BE2C (cell line): ENCODE results near the gene DHX57.
"Not testable (repeated sequence)": the region's sequence is repeated elsewhere in the genome, so short reads cannot be mapped to it uniquely, and the experiment has no call there.

Experiments
- DNase-seq: peaks from one replicate; pipeline ENCODE4 v3.0.0-alpha.2; 2020
- H3K27me3 ChIP-seq: fragments of 250-450 bp; sonication (Bioruptor Pico); 2 replicates; pipeline ENCODE4 v1.5.1; 2020; ENCODE audit warnings: mild to moderate bottlenecking
- H3K36me3 ChIP-seq: fragments of 250-450 bp; sonication (Bioruptor Pico); 2 replicates; pipeline ENCODE4 v1.5.1; 2020; ENCODE audit warnings: mild to moderate bottlenecking
- H3K4me1 ChIP-seq: fragments of 250-450 bp; sonication (Bioruptor Pico); 2 replicates; pipeline ENCODE4 v1.5.1; 2020
- H3K4me3 ChIP-seq: 2 replicates; pipeline ENCODE4 v1.5.1; 2011; ENCODE audit warnings: low read depth, low read length
- H3K9me3 ChIP-seq: fragments of 250-450 bp; sonication (Bioruptor Pico); 2 replicates; pipeline ENCODE4 v1.5.1; 2020
- TF ChIP-seq, protein P1 (sequence below): IDR thresholded peaks from 2 replicates; pipeline ENCODE4 v1.5.1; 2012; ENCODE audit warnings: mild to moderate bottlenecking, low read depth, low read length

Gene DHX57

DNA sequence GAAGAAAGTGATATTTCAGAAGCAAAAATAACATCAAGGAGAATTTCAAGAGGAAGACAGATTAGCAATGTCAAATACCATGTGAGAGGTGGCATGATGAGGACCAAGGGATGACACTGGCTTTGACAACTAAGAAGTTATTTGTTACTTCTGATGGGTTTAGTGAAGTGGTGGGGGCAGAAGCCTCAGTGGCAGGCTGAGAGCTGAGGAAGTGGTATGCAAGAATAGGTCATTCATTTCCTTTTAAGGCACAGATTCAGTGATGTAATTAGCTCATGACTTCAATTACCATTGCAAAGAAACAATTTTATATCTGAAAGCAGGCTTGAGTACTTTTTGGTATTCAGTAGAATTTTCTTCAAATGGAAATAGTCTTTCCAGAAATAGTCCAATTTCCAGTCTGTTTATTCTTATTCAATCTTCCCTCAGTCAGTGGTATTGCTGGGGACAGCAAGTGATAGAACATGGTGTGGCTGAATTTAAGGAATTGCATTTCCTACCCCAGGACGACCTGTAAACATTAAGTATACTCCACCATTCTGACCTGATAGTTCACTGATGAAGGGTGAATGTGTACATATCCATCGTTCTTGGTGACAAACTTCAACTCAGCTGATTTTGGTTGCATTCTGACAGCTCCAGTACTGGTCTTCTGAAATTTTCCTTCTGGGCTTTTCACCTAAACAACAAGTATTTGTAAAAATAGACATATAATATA, 69.6 kb downstream of the DHX57 start:
- TF ChIP-seq, protein P1, sequence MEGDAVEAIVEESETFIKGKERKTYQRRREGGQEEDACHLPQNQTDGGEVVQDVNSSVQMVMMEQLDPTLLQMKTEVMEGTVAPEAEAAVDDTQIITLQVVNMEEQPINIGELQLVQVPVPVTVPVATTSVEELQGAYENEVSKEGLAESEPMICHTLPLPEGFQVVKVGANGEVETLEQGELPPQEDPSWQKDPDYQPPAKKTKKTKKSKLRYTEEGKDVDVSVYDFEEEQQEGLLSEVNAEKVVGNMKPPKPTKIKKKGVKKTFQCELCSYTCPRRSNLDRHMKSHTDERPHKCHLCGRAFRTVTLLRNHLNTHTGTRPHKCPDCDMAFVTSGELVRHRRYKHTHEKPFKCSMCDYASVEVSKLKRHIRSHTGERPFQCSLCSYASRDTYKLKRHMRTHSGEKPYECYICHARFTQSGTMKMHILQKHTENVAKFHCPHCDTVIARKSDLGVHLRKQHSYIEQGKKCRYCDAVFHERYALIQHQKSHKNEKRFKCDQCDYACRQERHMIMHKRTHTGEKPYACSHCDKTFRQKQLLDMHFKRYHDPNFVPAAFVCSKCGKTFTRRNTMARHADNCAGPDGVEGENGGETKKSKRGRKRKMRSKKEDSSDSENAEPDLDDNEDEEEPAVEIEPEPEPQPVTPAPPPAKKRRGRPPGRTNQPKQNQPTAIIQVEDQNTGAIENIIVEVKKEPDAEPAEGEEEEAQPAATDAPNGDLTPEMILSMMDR = no peak
- Histone ChIP-seq H3K36me3 (peaks cover 22% of the 10 kb centered on the region), H3K4me3 (no peak overlapping the region), H3K9me3 (no peaks in the 10 kb centered on the region), H3K27me3 (no peaks in the 10 kb centered on the region), H3K4me1 (no peaks in the 10 kb centered on the region)
- no peak for DNase-seq

GRCh38 chr2:38797953-38798352, 77.8 kb downstream of the DHX57 start:
- Histone ChIP-seq H3K4me1 (no peaks in the 10 kb centered on the region), H3K9me3 (no peaks in the 10 kb centered on the region), H3K4me3 (no peak overlapping the region), H3K27me3 (no peaks in the 10 kb centered on the region), H3K36me3 (peaks cover 16% of the 10 kb centered on the region; the same call in 1 of the 2 replicates)
- TF ChIP-seq, protein P1 = no peak
- no peak for DNase-seq

DNA sequence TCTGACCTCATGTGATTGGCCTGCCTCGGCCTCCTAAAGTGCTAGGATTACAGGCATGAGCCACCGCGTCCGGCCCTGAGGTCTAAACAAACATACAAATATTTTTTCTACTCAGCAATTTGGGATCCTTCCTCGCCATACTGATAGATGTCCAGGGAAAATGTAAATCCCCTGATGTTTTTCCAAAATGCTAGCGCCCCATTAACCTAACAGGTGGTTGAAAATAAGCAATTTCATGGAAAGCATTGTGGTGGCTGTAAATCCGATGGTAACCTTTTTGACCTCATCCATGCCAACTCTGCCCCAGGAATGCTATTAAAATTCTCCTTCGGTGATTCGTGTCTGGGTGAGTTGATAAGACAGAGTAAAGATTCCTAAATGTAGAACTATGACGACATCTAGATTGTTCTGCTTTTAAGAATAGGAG, 78.5 kb downstream of the DHX57 start:
- no peak for DNase-seq

GRCh38 chr2:38795016-38795415, 80.7 kb downstream of the DHX57 start:
- H3K9me3 ChIP-seq, H3K4me1 ChIP-seq, DNase-seq, H3K27me3 ChIP-seq, H3K36me3 ChIP-seq, H3K4me3 ChIP-seq: not testable (repeated sequence)

More for the DNA sequence above, 78.5 kb downstream of the DHX57 start:
- Histone ChIP-seq H3K9me3 (no peaks in the 10 kb centered on the region), H3K36me3 (peaks cover 12% of the 10 kb centered on the region; the same call in 1 of the 2 replicates), H3K4me1 (no peaks in the 10 kb centered on the region), H3K27me3 (no peaks in the 10 kb centered on the region), H3K4me3 (no peak overlapping the region)
- TF ChIP-seq, protein P1 = no peak

DNA sequence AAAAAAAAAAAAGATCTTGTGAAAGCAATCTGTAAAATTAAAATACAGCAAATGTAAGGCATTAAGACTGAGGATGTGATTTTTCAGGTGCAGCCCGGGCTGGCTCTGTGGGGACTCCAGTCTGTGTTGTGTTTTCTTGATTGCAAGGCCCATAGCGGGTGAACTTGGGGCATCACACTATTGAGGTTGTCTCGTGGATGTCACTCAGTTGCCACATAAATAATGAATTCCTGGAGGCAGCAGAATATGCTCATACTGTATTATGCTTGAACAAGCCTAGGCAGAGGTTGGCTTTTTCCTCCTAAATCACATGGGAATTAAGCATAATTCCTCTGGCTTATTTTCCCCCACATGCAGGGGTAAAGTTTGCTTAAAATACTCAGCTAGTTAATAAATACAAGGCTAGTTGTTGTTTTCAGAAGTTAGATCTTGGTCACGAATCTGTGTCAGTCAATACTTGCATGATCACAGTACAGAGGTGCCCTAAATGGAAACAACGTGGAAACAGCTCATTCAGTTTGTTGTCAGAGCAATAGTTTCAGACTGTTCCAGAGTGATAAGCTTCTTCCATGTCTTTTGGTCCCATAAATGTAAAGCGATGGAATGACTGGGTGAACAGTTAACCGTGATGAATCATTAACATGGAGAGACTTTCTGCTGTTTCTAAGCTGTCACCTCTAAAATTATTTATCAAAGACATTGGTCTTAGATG, 81.3 kb downstream of the DHX57 start:
- no peaks in the 10 kb centered on the region for H3K27me3 ChIP-seq
- DNase-seq = no peak
- H3K4me3 ChIP-seq = no peak overlapping the region
- H3K9me3 ChIP-seq = no peaks in the 10 kb centered on the region
- no peaks in the 10 kb centered on the region for H3K4me1 ChIP-seq
- H3K36me3 ChIP-seq = peaks cover 9% of the 10 kb centered on the region; the same call in 1 of the 2 replicates
- TF ChIP-seq, protein P1 = no peak

- H3K36me3 ChIP-seq = peaks cover 9% of the 10 kb centered on the region; the same call in 1 of the 2 replicates
- no peak for DNase-seq
- H3K9me3 ChIP-seq = no peaks in the 10 kb centered on the region
- no peaks in the 10 kb centered on the region for H3K27me3 ChIP-seq
- TF ChIP-seq, protein P1 = no peak
- no peak overlapping the region for H3K4me3 ChIP-seq
- H3K4me1 ChIP-seq = no peaks in the 10 kb centered on the region
Observed at GRCh38 chr2:38793511-38793910, 82.2 kb downstream of the DHX57 start.
